Smooth muscle cell (in vitro differentiated cells): ENCODE data around the gene CDH16. TPM values are rescaled to one million over a fixed set of nuclear protein-coding genes. Genes with fewer than 3 reads are reported as not detected.
A peak's percentile ranks its signal among the peaks of the same experiment; 100 is the strongest.
"Not testable (repeated sequence)": the region's sequence is repeated elsewhere in the genome, so short reads cannot be mapped to it uniquely, and the experiment has no call there.

Experiments used
- DNase-seq: peaks from one replicate; lab custom pipeline; 2025; ENCODE audit not compliant: unreplicated experiment; lab: John Stamatoyannopoulos, UW
- H2AFZ ChIP-seq: fragments of 200-600 bp; sonication (generic); 2 replicates; pipeline ENCODE4 v1.6.0; 2016; ENCODE audit warnings: antibody characterized with exemption, low read depth, mild to moderate bottlenecking
- H3F3A ChIP-seq: fragments of 200-600 bp; sonication (generic); 2 replicates; pipeline ENCODE4 v1.6.0; 2017; ENCODE audit warnings: antibody characterized with exemption, low read depth
- H3K27ac ChIP-seq: fragments of 200-600 bp; sonication (generic); 2 replicates; pipeline ENCODE4 v1.5.1; 2016; ENCODE audit warnings: low read depth, mild to moderate bottlenecking
- H3K27me3 ChIP-seq: fragments of 200-600 bp; sonication (generic); 2 replicates; pipeline ENCODE4 v1.6.1; 2016; ENCODE audit warnings: low read depth, mild to moderate bottlenecking
- H3K36me3 ChIP-seq: fragments of 200-600 bp; sonication (generic); 2 replicates; pipeline ENCODE4 v1.5.1; 2016; ENCODE audit warnings: low read depth
- H3K4me1 ChIP-seq: fragments of 200-600 bp; sonication (generic); 2 replicates; pipeline ENCODE4 v1.5.1; 2016; ENCODE audit warnings: low read depth
- H3K4me2 ChIP-seq: fragments of 200-600 bp; sonication (generic); 2 replicates; pipeline ENCODE4 v1.6.0; 2016; ENCODE audit warnings: mild to moderate bottlenecking
- H3K4me3 ChIP-seq: fragments of 200-600 bp; sonication (generic); 2 replicates; pipeline ENCODE4 v1.5.1; 2016; ENCODE audit warnings: mild to moderate bottlenecking
- H3K79me2 ChIP-seq: fragments of 200-600 bp; sonication (generic); 2 replicates; pipeline ENCODE4 v1.6.0; 2016; ENCODE audit warnings: low read depth, mild to moderate bottlenecking
- H3K9ac ChIP-seq: fragments of 200-600 bp; sonication (generic); 2 replicates; pipeline ENCODE4 v1.6.0; 2016; ENCODE audit warnings: low read depth
- H3K9me3 ChIP-seq: fragments of 200-600 bp; sonication (generic); replicated peaks from 2 replicates; pipeline ENCODE4 v1.5.1; 2016; ENCODE audit warnings: low read depth
- H4K20me1 ChIP-seq: fragments of 200-600 bp; sonication (generic); 2 replicates; pipeline ENCODE4 v1.6.0; 2016; ENCODE audit warnings: low read depth
- WGBS: methylation state at CpG from one replicate; pipeline ENCODE4 v1.1.7; 2016; ENCODE audit warnings: low lambda C conversion rate; 5-methylcytosine and 5-hydroxymethylcytosine counted together
- polyA plus RNA-seq: library from polyadenylated mRNA; unstranded; fragments of >200 nt; fragmentation: Nextera tagmentation; extraction: Ambion mirVana; gene quantifications from 2 replicates; pipeline ENCODE4 v1.2.1, GENCODE V29; 2016
- total RNA-seq: library from RNA; depleted of rRNA; stranded (reverse); fragments of >200 nt; gene quantifications from 2 replicates; pipeline ENCODE4 v1.2.3, GENCODE V29; 2014
- TF ChIP-seq, protein P1 (sequence below): fragments of 200-600 bp; sonication (generic); IDR thresholded peaks from 2 replicates; pipeline ENCODE4 v1.5.1; 2017; ENCODE audit warnings: borderline replicate concordance, mild to moderate bottlenecking, antibody characterized with exemption; ENCODE audit not compliant: insufficient read depth, poor library complexity, severe bottlenecking

Gene CDH16
- total and polyA plus RNA-seq, 2 experiments from 2014 or later: not detected

DNA sequence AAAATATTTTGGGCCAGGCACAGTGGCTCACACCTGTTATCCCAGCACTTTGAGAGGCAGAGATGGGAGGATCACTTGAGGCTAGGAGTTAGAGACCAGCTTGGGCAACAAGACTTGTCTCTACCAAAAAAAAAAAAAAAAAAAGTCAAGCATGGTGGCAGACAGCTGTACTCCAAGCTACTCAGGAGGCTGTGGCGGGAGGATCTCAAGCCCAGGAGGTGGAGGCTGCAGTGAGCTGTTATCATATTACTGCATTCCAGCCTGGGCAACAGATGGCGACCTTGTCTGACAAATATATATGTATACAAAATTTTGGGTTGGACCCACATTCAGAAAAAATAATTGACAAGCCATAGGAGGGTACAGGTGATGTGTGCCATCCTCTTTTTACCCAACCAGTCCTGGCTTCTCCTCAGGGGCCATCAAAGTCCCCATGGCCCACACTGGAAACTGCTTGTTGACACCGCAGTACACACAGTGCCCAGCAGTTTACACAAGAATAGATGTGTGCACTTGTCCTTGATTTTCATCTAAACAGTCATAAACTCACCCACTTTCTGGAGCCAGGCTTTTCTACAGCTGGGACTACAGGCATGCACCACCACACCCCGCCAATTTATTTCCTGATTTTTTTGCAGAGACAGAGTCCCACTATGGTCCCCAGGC lies 18.3 kb upstream of the CDH16 start:
- Histone ChIP-seq H3K4me3 (no peak overlapping the region), H3K9ac (no peak overlapping the region), H3K27me3 (no peaks in the 10 kb centered on the region), H2AFZ (no peak overlapping the region), H3K4me2 (no peak overlapping the region), H3K36me3 (no peaks in the 10 kb centered on the region), H3K9me3 (no peaks in the 10 kb centered on the region), H4K20me1 (peaks cover 29% of the 10 kb centered on the region), H3K27ac (no peak overlapping the region), H3F3A (no peaks in the 10 kb centered on the region), H3K4me1 (peaks cover 16% of the 10 kb centered on the region), H3K79me2 (peaks cover 25% of the 10 kb centered on the region)
- 97% methylated on average over 4 of the region's 4 CpGs for WGBS
- no peak for DNase-seq
- TF ChIP-seq, protein P1, sequence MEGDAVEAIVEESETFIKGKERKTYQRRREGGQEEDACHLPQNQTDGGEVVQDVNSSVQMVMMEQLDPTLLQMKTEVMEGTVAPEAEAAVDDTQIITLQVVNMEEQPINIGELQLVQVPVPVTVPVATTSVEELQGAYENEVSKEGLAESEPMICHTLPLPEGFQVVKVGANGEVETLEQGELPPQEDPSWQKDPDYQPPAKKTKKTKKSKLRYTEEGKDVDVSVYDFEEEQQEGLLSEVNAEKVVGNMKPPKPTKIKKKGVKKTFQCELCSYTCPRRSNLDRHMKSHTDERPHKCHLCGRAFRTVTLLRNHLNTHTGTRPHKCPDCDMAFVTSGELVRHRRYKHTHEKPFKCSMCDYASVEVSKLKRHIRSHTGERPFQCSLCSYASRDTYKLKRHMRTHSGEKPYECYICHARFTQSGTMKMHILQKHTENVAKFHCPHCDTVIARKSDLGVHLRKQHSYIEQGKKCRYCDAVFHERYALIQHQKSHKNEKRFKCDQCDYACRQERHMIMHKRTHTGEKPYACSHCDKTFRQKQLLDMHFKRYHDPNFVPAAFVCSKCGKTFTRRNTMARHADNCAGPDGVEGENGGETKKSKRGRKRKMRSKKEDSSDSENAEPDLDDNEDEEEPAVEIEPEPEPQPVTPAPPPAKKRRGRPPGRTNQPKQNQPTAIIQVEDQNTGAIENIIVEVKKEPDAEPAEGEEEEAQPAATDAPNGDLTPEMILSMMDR: no peak

DNA sequence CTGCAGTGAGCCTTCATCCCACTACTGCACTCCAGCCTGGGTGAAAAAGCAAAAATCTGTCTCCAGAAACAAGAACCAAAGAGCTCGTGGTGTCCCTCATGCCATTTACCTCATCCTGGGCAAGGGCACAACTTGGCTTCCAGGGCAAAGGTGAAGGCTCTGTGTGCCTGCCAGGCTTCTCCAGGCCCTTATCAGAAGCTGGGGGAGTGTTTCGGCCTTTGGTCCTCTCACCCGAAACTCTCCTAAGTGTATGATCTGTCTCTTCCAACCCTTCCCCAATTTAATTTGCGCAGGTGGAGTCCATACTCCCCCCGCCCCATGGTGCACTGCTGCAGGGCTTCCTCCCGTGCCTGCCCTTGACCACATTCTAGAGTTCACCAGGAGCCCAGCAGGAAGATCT lies 17.8 kb upstream of the CDH16 start:
- Histone ChIP-seq H3K79me2 (peaks cover 25% of the 10 kb centered on the region), H3K27me3 (no peaks in the 10 kb centered on the region), H3K9me3 (no peaks in the 10 kb centered on the region), H3F3A (no peaks in the 10 kb centered on the region), H3K4me2 (peak overlapping the region; percentile 93), H3K9ac (no peak overlapping the region), H3K4me1 (peaks cover 16% of the 10 kb centered on the region), H3K4me3 (no peak overlapping the region), H3K36me3 (no peaks in the 10 kb centered on the region), H4K20me1 (peaks cover 29% of the 10 kb centered on the region), H2AFZ (no peak overlapping the region), H3K27ac (no peak overlapping the region)
- WGBS: 96% methylated on average over 6 of the region's 6 CpGs
- no peak for DNase-seq
- TF ChIP-seq, protein P1: no peak

DNA sequence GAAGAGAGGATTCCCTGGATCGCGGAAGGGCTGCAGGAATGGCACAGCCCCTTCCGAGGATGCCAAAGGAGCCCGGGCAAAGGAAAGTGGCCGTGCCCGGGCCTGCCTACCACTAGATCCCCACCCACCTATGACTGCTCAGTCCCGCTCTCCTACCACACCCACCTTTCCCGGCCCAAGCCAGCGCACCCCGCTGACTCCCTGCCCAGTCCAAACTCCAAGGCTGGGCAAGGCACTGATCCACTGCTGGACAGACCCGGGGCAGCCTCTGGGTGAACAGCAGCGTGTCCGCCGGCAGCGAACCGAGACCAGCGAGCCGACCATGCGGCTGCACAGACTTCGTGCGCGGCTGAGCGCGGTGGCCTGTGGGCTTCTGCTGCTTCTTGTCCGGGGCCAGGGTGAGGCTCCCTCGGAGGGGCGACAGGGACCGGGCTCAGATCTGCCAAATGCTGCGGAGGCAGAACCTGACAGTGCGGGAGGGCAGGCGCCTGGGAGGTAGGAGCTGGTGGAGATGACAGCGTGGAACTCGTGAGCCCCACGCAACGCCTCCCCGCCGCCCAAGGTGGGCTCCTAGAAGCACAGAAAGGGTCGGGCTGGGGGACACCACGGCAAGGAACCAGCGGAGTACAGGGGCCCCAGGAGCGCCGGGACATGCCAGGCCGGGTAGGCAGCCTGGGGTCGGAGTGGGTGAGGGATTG lies 16.8 kb upstream of the CDH16 start, which contains the start of gene CES2:
Gene CES2 (plus strand): TSS at position 203 of the 698 bp plus-strand sequence. CDS start 120 bp downstream, at position 323.
- WGBS: 61% methylated on average over 43 of the region's 44 CpGs
- Histone ChIP-seq H3F3A (no peaks in the 10 kb centered on the region), H3K9ac (peak within 1 kb of the TSS; percentile 95), H3K36me3 (no peaks in the 10 kb centered on the region), H2AFZ (peak within 1 kb of the TSS; percentile 64), H4K20me1 (peaks cover 29% of the 10 kb centered on the region), H3K4me2 (peak within 1 kb of the TSS; percentile 93), H3K27ac (peak within 1 kb of the TSS; percentile 80), H3K79me2 (peaks cover 25% of the 10 kb centered on the region), H3K4me1 (peaks cover 16% of the 10 kb centered on the region), H3K9me3 (no peaks in the 10 kb centered on the region), H3K27me3 (no peaks in the 10 kb centered on the region), H3K4me3 (peak within 1 kb of the TSS; percentile 83)
- TF ChIP-seq, protein P1: no peak
- DNase-seq: no peak

DNA sequence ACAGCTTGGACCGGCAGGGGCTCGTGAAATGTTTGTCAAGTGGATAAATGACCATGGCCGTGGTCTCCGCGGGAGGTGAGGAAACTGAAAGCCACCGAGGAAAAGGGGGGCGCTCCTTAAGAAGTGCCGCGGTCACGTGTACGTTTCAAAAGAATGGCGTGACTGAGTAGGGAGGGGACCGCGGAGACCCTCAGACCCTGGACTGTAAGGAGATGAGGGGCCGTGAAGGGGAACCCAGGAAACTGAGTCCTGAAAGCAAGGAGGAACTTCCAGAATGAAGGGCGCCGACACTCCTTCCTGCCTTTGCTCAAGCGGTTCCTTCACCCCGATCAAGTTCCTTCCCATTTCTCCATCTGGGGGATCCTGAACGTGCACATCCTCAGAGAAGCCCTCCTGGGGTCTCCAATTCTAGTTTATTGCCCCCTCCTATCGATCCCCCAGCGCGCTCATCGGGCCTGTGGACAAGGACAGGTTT lies 16.2 kb upstream of the CDH16 start:
- DNase-seq, H3K27me3 ChIP-seq, H3K36me3 ChIP-seq, H3F3A ChIP-seq, H3K9me3 ChIP-seq: not testable (repeated sequence)
- H3K4me1 ChIP-seq: peaks cover 16% of the 10 kb centered on the region
- peak overlapping the region; percentile 95 for H3K9ac ChIP-seq
- H3K4me2 ChIP-seq: peak overlapping the region; percentile 93
- peaks cover 29% of the 10 kb centered on the region for H4K20me1 ChIP-seq
- H3K79me2 ChIP-seq: peaks cover 25% of the 10 kb centered on the region
- peak overlapping the region; percentile 80 for H3K27ac ChIP-seq
- peak overlapping the region; percentile 64 for H2AFZ ChIP-seq
- WGBS: 6% methylated on average over 21 of the region's 24 CpGs
- peak overlapping the region; percentile 83 for H3K4me3 ChIP-seq
